B cell (primary cell): ENCODE measurements around the gene SRR. TPM values are rescaled to one million over a fixed set of nuclear protein-coding genes. Genes with fewer than 3 reads are reported as not detected.
A peak's percentile ranks its signal among the peaks of the same experiment; 100 is the strongest.

Experiments used
- ATAC-seq: fragments of 200-7000 bp; cut with Tn5 transposase; one replicate; pipeline ENCODE4 v1.10.0; 2021; ENCODE audit warnings: low read depth, mild to moderate bottlenecking, moderate number of reproducible peaks, moderate library complexity
- CTCF ChIA-PET: fragments of 350-600 bp; sonication (Branson Sonifier 250); formaldehyde crosslinking; loops from one replicate; lab custom pipeline; 2021; ENCODE audit warnings: antibody characterized with exemption, inconsistent platforms; lab: Charles Lee
- POLR2A ChIA-PET: fragments of 350-600 bp; sonication (Branson Sonifier 250); formaldehyde crosslinking; loops from one replicate; lab custom pipeline; 2021; ENCODE audit warnings: antibody characterized with exemption; lab: Charles Lee
- DNase-seq: peaks from one replicate; pipeline ENCODE4 v3.0.0; 2013
- H2AFZ ChIP-seq: 2 replicates; pipeline ENCODE4 v1.6.1; 2012; ENCODE audit warnings: mild to moderate bottlenecking, low read depth, low read length; ENCODE audit not compliant: insufficient read depth, poor library complexity, severe bottlenecking
- H3K27ac ChIP-seq, 2 donors: 1 replicate in 1 of 2; 2 replicates in 1 of 2; pipeline ENCODE4 v1.5.1; 2012 to 2013; ENCODE audit warnings: low read length in 2 of 2, mild to moderate bottlenecking in 2 of 2, moderate library complexity in 1 of 2
- H3K27me3 ChIP-seq, 4 experiments: fragments of 200-600 bp in 1 of 4; sonication (generic) in 1 of 4; replicated peaks in 1 of 4; 1 replicate in 2 of 4; 2 replicates in 2 of 4; pipeline versions ENCODE4 v1.6.1 to v1.7.0; 2013 to 2016; ENCODE audit warnings: low read length in 3 of 4, mild to moderate bottlenecking in 2 of 4, mixed read lengths in 1 of 4, moderate library complexity in 1 of 4; ENCODE audit not compliant: insufficient read depth in 4 of 4, control insufficient read depth in 3 of 4; ENCODE audit errors: control extremely low read depth in 1 of 4
- H3K36me3 ChIP-seq, 2 experiments: replicated peaks in 1 of 2; 1 replicate in 1 of 2; 2 replicates in 1 of 2; pipeline versions ENCODE4 v1.6.1 to v1.7.1; 2013; ENCODE audit warnings: low read length in 1 of 2; ENCODE audit not compliant: insufficient read depth in 2 of 2, control insufficient read depth in 1 of 2; ENCODE audit errors: control extremely low read depth in 1 of 2, extremely low read depth in 1 of 2
- H3K4me1 ChIP-seq, 2 donors: fragments of 200-600 bp in 1 of 2; sonication (generic) in 1 of 2; 1 replicate in 1 of 2; 2 replicates in 1 of 2; pipeline versions ENCODE4 v1.5.1 to v1.6.1; 2013 to 2017; ENCODE audit warnings: low read length in 2 of 2; ENCODE audit not compliant: control insufficient read depth in 2 of 2, insufficient read depth in 2 of 2
- H3K4me2 ChIP-seq: replicated peaks from 2 replicates; pipeline ENCODE3; 2012; ENCODE audit warnings: mild to moderate bottlenecking, low read depth, low read length; ENCODE audit not compliant: poor library complexity, severe bottlenecking
- H3K4me3 ChIP-seq, 5 experiments: fragments of 200-600 bp in 1 of 5; sonication (generic) in 1 of 5; 1 replicate in 3 of 5; 2 replicates in 2 of 5; pipeline versions ENCODE4 v1.5.1 to v1.7.0; 2011 to 2016; ENCODE audit warnings: low read length in 4 of 5, mild to moderate bottlenecking in 4 of 5, low read depth in 2 of 5, control low read depth in 1 of 5, moderate library complexity in 1 of 5; ENCODE audit not compliant: insufficient read depth in 1 of 5; ENCODE audit errors: control extremely low read depth in 1 of 5, extremely low read depth in 1 of 5
- H3K79me2 ChIP-seq: fragments of 200-600 bp; sonication (generic); one replicate; pipeline ENCODE4 v1.6.0; 2016; ENCODE audit warnings: low read length; ENCODE audit not compliant: control insufficient read depth, insufficient read depth
- H3K9ac ChIP-seq: fragments of 200-600 bp; sonication (generic); 2 replicates; pipeline ENCODE4 v1.6.1; 2017; ENCODE audit warnings: mild to moderate bottlenecking, low read length, moderate library complexity
- H3K9me3 ChIP-seq, 3 donors: one replicate each; pipeline versions ENCODE4 v1.6.1 to v1.7.1; 2013; ENCODE audit warnings: low read length in 2 of 3; ENCODE audit not compliant: control insufficient read depth in 2 of 3, insufficient read depth in 1 of 3; ENCODE audit errors: control extremely low read depth in 1 of 3
- H4K20me1 ChIP-seq: 2 replicates; pipeline ENCODE4 v1.6.0; 2012; ENCODE audit warnings: mild to moderate bottlenecking, low read length; ENCODE audit not compliant: insufficient read depth, control insufficient read depth, poor library complexity, severe bottlenecking
- H3K27ac Mint-ChIP-seq: one replicate; pipeline ENCODE4 v1.8.0; 2021; ENCODE audit warnings: mixed read lengths
- H3K27me3 Mint-ChIP-seq: one replicate; pipeline ENCODE4 v1.8.0; 2021; ENCODE audit warnings: mixed read lengths
- H3K4me1 Mint-ChIP-seq: one replicate; pipeline ENCODE4 v1.8.0; 2021; ENCODE audit warnings: mixed read lengths
- H3K4me3 Mint-ChIP-seq: one replicate; pipeline ENCODE4 v1.8.0; 2021; ENCODE audit warnings: mixed read lengths
- H3K9me3 Mint-ChIP-seq: one replicate; pipeline ENCODE4 v1.8.0; 2022; ENCODE audit warnings: mixed read lengths; ENCODE audit not compliant: insufficient read depth
- EZH2 ChIP-seq: IDR thresholded peaks from 2 replicates; pipeline ENCODE4 v1.6.1; 2012; ENCODE audit warnings: borderline replicate concordance, low read depth, mild to moderate bottlenecking, moderate library complexity, low read length; ENCODE audit not compliant: insufficient read depth, poor library complexity, severe bottlenecking
- WGBS: methylation state at CpG from one replicate; pipeline ENCODE4 v1.1.5; 2013; ENCODE audit warnings: missing lambda C conversion rate; ENCODE audit not compliant: insufficient coverage; 5-methylcytosine and 5-hydroxymethylcytosine counted together
- intact Hi-C: fragments of 100-400 bp; cut with micrococcal nuclease; formaldehyde crosslinking; loops from one replicate; pipeline ENCODE4 v1.10.0; 2022
- polyA plus RNA-seq: library from polyadenylated mRNA; depleted of rRNA; stranded (reverse); fragments of >200 nt; gene quantifications from 2 replicates; pipeline ENCODE4 v1.2.3, GENCODE V29; 2012
- small RNA-seq: library from RNA; depleted of rRNA; stranded (forward); fragments of <200 nt; gene quantifications from one replicate; pipeline ENCODE3, GENCODE V24; 2012; ENCODE audit warnings: low replicate concordance, low read depth; ENCODE audit not compliant: insufficient read length
- total RNA-seq, 2 donors: library from RNA; stranded (reverse); fragments of 120-200 nt in 1 of 2; gene quantifications; 1 replicate in 1 of 2; 2 replicates in 1 of 2; pipeline versions ENCODE4 v1.2.3 to v1.2.4, GENCODE V29; 2013 to 2022
- TF ChIP-seq, protein P1 (sequence below): fragments of 200-600 bp; IDR thresholded peaks from one replicate; pipeline ENCODE4 v1.8.0; 2022; ENCODE audit warnings: antibody characterized with exemption, mild to moderate bottlenecking

Gene SRR
- total and polyA plus RNA-seq, 2 donors (not counting 1 experiment from before 2014, with no cell fraction given) = 2.6 to 5.1 TPM

- TF ChIP-seq, protein P1, sequence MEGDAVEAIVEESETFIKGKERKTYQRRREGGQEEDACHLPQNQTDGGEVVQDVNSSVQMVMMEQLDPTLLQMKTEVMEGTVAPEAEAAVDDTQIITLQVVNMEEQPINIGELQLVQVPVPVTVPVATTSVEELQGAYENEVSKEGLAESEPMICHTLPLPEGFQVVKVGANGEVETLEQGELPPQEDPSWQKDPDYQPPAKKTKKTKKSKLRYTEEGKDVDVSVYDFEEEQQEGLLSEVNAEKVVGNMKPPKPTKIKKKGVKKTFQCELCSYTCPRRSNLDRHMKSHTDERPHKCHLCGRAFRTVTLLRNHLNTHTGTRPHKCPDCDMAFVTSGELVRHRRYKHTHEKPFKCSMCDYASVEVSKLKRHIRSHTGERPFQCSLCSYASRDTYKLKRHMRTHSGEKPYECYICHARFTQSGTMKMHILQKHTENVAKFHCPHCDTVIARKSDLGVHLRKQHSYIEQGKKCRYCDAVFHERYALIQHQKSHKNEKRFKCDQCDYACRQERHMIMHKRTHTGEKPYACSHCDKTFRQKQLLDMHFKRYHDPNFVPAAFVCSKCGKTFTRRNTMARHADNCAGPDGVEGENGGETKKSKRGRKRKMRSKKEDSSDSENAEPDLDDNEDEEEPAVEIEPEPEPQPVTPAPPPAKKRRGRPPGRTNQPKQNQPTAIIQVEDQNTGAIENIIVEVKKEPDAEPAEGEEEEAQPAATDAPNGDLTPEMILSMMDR = no peak
- no peak for TF ChIP-seq EZH2
Observed at GRCh38 chr17:2373179-2373578, 69.4 kb downstream of the SRR start.

More at GRCh38 chr17:2373179-2373578, 69.4 kb downstream of the SRR start:
- H3K9me3 ChIP-seq = no peaks in the 10 kb centered on the region
- ATAC-seq (no peak), DNase-seq (no peak)
- H4K20me1 ChIP-seq = no peaks in the 10 kb centered on the region
- WGBS = 97% methylated on average over 18 of the region's 18 CpGs
- H3K36me3 ChIP-seq = peaks cover 0 to 7% of the 10 kb centered on the region in 2 experiments
- POLR2A ChIA-PET = no interaction called here
- no peaks in the 10 kb centered on the region for H3K4me1 ChIP-seq
- H3K79me2 ChIP-seq = no peaks in the 10 kb centered on the region
- no peak overlapping the region for H3K4me3 Mint-ChIP-seq
- intact Hi-C loops = no loop called here
- H3K9me3 Mint-ChIP-seq = no peaks in the 10 kb centered on the region
- no peak overlapping the region for H3K27ac ChIP-seq
- H2AFZ ChIP-seq = no peak overlapping the region
- H3K27me3 Mint-ChIP-seq = no peaks in the 10 kb centered on the region
- no peaks in the 10 kb centered on the region for H3K27me3 ChIP-seq
- no peak overlapping the region for H3K4me2 ChIP-seq
- H3K27ac Mint-ChIP-seq = no peak overlapping the region
- no peaks in the 10 kb centered on the region for H3K4me1 Mint-ChIP-seq
- CTCF ChIA-PET = interaction anchor here (2.3 kb wide), 1 partner anchor 10 kb away, joined by 13 read pairs; no protein-coding TSS in a partner anchor
- H3K4me3 ChIP-seq = no peak overlapping the region
- H3K9ac ChIP-seq = no peak overlapping the region

Small RNA genes within 50 kb of the gene (small RNA-seq; reads per million reads assigned to genes)
- gene AC006435.3 (not detected), gene SNORD91A (576 reads per million, percentile 98 among the genes with 10 or more reads in this experiment), gene SNORD91B (488 reads per million, percentile 97 among the genes with 10 or more reads in this experiment)

Other genes starting within 250 kb of the SRR start
- 1.5 and 1.9 TPM in 2 replicates for gene HIC1, start 248.8 kb upstream of the SRR start, total RNA-seq
- gene HIC1, start 248.8 kb upstream of the SRR start, polyA plus RNA-seq = 0.46 and 1.5 TPM in 2 replicates
- 35.5 and 41.8 TPM in 2 replicates for gene SMG6, start 165 bp upstream of the SRR start, total RNA-seq
- gene SMG6, start 165 bp upstream of the SRR start, polyA plus RNA-seq = 7.7 and 10.6 TPM in 2 replicates
- 29.8 and 31.5 TPM in 2 replicates for gene TSR1, start 32.5 kb downstream of the SRR start, total RNA-seq
- 10.2 and 12.5 TPM in 2 replicates for gene TSR1, start 32.5 kb downstream of the SRR start, polyA plus RNA-seq
- 116 and 139 TPM in 2 replicates for gene SGSM2, start 33.6 kb downstream of the SRR start, total RNA-seq
- 181 and 229 TPM in 2 replicates for gene SGSM2, start 33.6 kb downstream of the SRR start, polyA plus RNA-seq
- gene MNT, start 97.1 kb downstream of the SRR start, total RNA-seq = 63.6 and 68.5 TPM in 2 replicates
- 20.0 and 34.2 TPM in 2 replicates for gene MNT, start 97.1 kb downstream of the SRR start, polyA plus RNA-seq
- gene METTL16, start 207.9 kb downstream of the SRR start, total RNA-seq = 52.9 and 56.5 TPM in 2 replicates
- 18.3 and 19.2 TPM in 2 replicates for gene METTL16, start 207.9 kb downstream of the SRR start, polyA plus RNA-seq